GM19043 (cell line): ENCODE results near the gene ASB2.

Source experiments
- ATAC-seq: cut with Tn5 transposase; IDR thresholded peaks from one replicate; pipeline ENCODE4 v1.9.1; 2021; ENCODE audit warnings: low read depth; ENCODE audit not compliant: unreplicated experiment

ASB2 gene

GRCh38 chr14:93911975-93912615, 64.3 kb downstream of the ASB2 start:
- ATAC-seq = no peak

- ATAC-seq = no peak
Measured at GRCh38 chr14:93909429-93910128, 66.8 kb downstream of the ASB2 start.

- ATAC-seq = no peak
Measured at GRCh38 chr14:93906341-93907329, 69.7 kb downstream of the ASB2 start.

- no peak for ATAC-seq
Measured at GRCh38 chr14:93905623-93906022, 70.7 kb downstream of the ASB2 start.

- ATAC-seq = no peak
Measured at GRCh38 chr14:93903342-93904184, 72.8 kb downstream of the ASB2 start.

GRCh38 chr14:93902619-93903307, 73.6 kb downstream of the ASB2 start:
- ATAC-seq = no peak

- ATAC-seq = no peak
Measured at GRCh38 chr14:93901813-93902212, 74.6 kb downstream of the ASB2 start.

- no peak for ATAC-seq
Measured at GRCh38 chr14:93898731-93899130, 77.6 kb downstream of the ASB2 start.

GRCh38 chr14:93898081-93898611, 78.2 kb downstream of the ASB2 start:
- no peak for ATAC-seq

GRCh38 chr14:93897476-93897845, 78.9 kb downstream of the ASB2 start:
- ATAC-seq = no peak

GRCh38 chr14:93895023-93895604, 81.3 kb downstream of the ASB2 start:
- ATAC-seq = no peak

GRCh38 chr14:93893661-93894261, 82.6 kb downstream of the ASB2 start:
- ATAC-seq = no peak

- no peak for ATAC-seq
Measured at GRCh38 chr14:93892923-93893558, 83.3 kb downstream of the ASB2 start.

- ATAC-seq = no peak
Measured at GRCh38 chr14:93892505-93892839, 83.9 kb downstream of the ASB2 start.

GRCh38 chr14:93891756-93892504, 84.4 kb downstream of the ASB2 start:
- ATAC-seq = no peak

- no peak for ATAC-seq
Measured at GRCh38 chr14:93889739-93890483, 86.5 kb downstream of the ASB2 start.

- no peak for ATAC-seq
Measured at GRCh38 chr14:93888995-93889394, 87.4 kb downstream of the ASB2 start.
